ENCODE results near the gene PDE3B. TPM values are rescaled to one million over a fixed set of nuclear protein-coding genes. Genes with fewer than 3 reads are reported as not detected.

Gene PDE3B
- total and polyA plus RNA-seq, 2 of the 8 experiments (the other 6 are each of a cell fraction or from before 2014, with no cell fraction given) = 2.7 to 10.9 TPM

DNA sequence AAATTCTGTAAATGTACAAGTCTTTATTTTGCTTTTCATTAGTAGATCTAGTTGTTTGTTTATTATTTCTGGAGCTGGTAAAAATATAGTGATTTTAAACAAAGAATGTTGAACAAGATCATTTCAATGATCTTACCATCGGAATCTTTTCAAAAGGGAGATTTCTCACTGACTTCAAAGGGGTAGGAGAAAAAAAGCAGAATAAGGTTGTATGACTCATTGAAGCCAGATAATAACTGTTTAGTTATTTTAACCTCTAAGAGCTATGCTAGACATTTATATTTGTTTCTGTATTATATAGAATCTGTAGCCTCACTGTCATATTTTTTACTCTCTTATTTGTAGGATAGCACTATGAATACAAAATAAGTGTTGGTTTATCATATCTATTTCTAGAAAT is 8.1 kb upstream of the PDE3B start:
- no peaks in the 10 kb centered on the region for H3K4me1 ChIP-seq (replicated peaks in 1 of 4; ENCODE audit: control insufficient read depth in 3 of 4, insufficient read depth in 4 of 4, low read length in 3 of 4)
- peaks cover 0 to 2% of the 10 kb centered on the region in 2 experiments for H4K20me1 ChIP-seq (replicated peaks in 1 of 2; ENCODE audit: control insufficient read depth in 1 of 2, insufficient read depth in 2 of 2, low read length in 2 of 2)
- WGBS, 2 experiments (ENCODE audit: extremely low coverage in 1 of 2, insufficient coverage in 1 of 2, insufficient read length in 1 of 2, insufficient replicate concordance in 2 of 2, low coverage in 1 of 2, low lambda C conversion rate in 2 of 2, missing lambda C conversion rate in 1 of 2) = 82% methylated on average over 1 of the region's 1 CpG; no CpG with 5 or more reads in 1 of the 2 experiments
- H3K56ac ChIP-seq (replicated peaks; ENCODE audit: insufficient read length, low read depth, low read length) = no peak overlapping the region
- H2BK12ac ChIP-seq (ENCODE audit: low read depth, low read length) = no peak overlapping the region
- H2AFZ ChIP-seq (ENCODE audit: low read length) = no peak overlapping the region
- no peak overlapping the region for H3K23ac ChIP-seq (ENCODE audit: insufficient read length)
- no peak overlapping the region for H3K4me3 ChIP-seq (ENCODE audit: extremely low read depth in 1 of 4, insufficient read depth in 2 of 4, low read depth in 3 of 4, low read length in 4 of 4)
- DNase-seq (ENCODE audit: low read depth in 1 of 2, low spot score in 2 of 2) = no peak
- H3K23me2 ChIP-seq (ENCODE audit: low read depth, low read length) = no peaks in the 10 kb centered on the region
- ChIA-PET CTCF (ENCODE audit: partially characterized antibody) (interaction anchor here (1.5 to 2.9 kb wide), 4 partner anchors 9 to 271 kb away, joined by 5 to 8 read pairs (median 7); partner anchors contain the start of gene PDE3B), POLR2A (ENCODE audit: partially characterized antibody) (interaction anchor here (1.7 kb wide), 1 partner anchor 9 kb away, joined by 9 read pairs; the partner anchor contains the start of gene PDE3B)
- no peak overlapping the region for H2BK120ac ChIP-seq (replicated peaks; ENCODE audit: low read depth, low read length)
- H3K9me3 ChIP-seq (ENCODE audit: insufficient read depth in 2 of 2, low read depth in 1 of 2, low read length in 1 of 2) = no peaks in the 10 kb centered on the region
- H3K18ac ChIP-seq (ENCODE audit: extremely low read depth, low read length) = no peak overlapping the region
- H4K8ac ChIP-seq (ENCODE audit: extremely low read depth, insufficient read depth, low read length) = no peak overlapping the region
- no peak overlapping the region for H2BK5ac ChIP-seq (ENCODE audit: low read depth, low read length)
- no peaks in the 10 kb centered on the region for H3K79me2 ChIP-seq (ENCODE audit: control insufficient read depth in 1 of 2, insufficient read depth in 2 of 2, low read length in 2 of 2)
- TF ChIP-seq, protein P1, sequence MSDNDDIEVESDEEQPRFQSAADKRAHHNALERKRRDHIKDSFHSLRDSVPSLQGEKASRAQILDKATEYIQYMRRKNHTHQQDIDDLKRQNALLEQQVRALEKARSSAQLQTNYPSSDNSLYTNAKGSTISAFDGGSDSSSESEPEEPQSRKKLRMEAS (IDR thresholded peaks at IDR 0.05) = no peak
- TF ChIP-seq TAF7 (optimal IDR thresholded peaks at IDR 0.05; ENCODE audit: borderline replicate concordance, low read depth, low read length) (no peak), HDAC2 (IDR thresholded peaks at IDR 0.05; ENCODE audit: borderline replicate concordance in 1 of 2, low read depth in 2 of 2, low read length in 2 of 2) (no peak), POU5F1 (IDR thresholded peaks at IDR 0.05; ENCODE audit: low read depth, low read length) (no peak), KDM1A (IDR thresholded peaks at IDR 0.05; ENCODE audit: borderline replicate concordance, low read length) (no peak), KDM5A (IDR thresholded peaks at IDR 0.05; ENCODE audit: low read length) (no peak), CHD1 (IDR thresholded peaks at IDR 0.05; ENCODE audit: low read depth, low read length) (no peak), CEBPB (IDR thresholded peaks at IDR 0.05; ENCODE audit: low read depth, low read length) (no peak), FOSL1 (IDR thresholded peaks at IDR 0.05; ENCODE audit: insufficient read depth, low read depth, low read length) (no peak)
- no peak overlapping the region for H3K9ac ChIP-seq (replicated peaks in 1 of 4; ENCODE audit: extremely low read depth in 1 of 4, low read depth in 3 of 4, low read length in 3 of 4)
- no peaks in the 10 kb centered on the region for H3K27me3 ChIP-seq (replicated peaks in 1 of 4; ENCODE audit: control insufficient read depth in 3 of 4, extremely low read depth in 1 of 4, insufficient read depth in 3 of 4, low read length in 3 of 4)
- H4K5ac ChIP-seq (ENCODE audit: insufficient read length, low read depth, low read length) = no peak overlapping the region
- H3K36me3 ChIP-seq (ENCODE audit: control insufficient read depth in 2 of 4, insufficient read depth in 4 of 4, low read length in 3 of 4) = no peaks in the 10 kb centered on the region
- H3K4me2 ChIP-seq (ENCODE audit: insufficient read depth in 1 of 2, low read depth in 2 of 2, low read length in 2 of 2) = no peak overlapping the region
- H2AK5ac ChIP-seq (ENCODE audit: low read depth, low read length) = no peak overlapping the region
- H2BK15ac ChIP-seq (ENCODE audit: low read length) = no peak overlapping the region
- no peak overlapping the region for H3K14ac ChIP-seq (ENCODE audit: insufficient read length)
- H4K91ac ChIP-seq (replicated peaks; ENCODE audit: insufficient read length, low read length) = no peak overlapping the region
- H3K79me1 ChIP-seq (ENCODE audit: low read depth, low read length) = no peaks in the 10 kb centered on the region
- no peak overlapping the region for H3K4ac ChIP-seq (replicated peaks; ENCODE audit: insufficient read length, low read depth, low read length)
- no peak for FAIRE-seq
- no peak overlapping the region for H3K27ac ChIP-seq (ENCODE audit: low read depth, low read length)
- H2BK20ac ChIP-seq (ENCODE audit: low read length) = no peak overlapping the region

Measured in H1 (cell line).